ENCODE data around the gene ERC2. TPM values are rescaled to one million over a fixed set of nuclear protein-coding genes. Genes with fewer than 3 reads are reported as not detected.

ERC2 gene
- total and polyA plus RNA-seq, 12 donors: 0.22 to 4.2 (median 1.7) TPM

DNA sequence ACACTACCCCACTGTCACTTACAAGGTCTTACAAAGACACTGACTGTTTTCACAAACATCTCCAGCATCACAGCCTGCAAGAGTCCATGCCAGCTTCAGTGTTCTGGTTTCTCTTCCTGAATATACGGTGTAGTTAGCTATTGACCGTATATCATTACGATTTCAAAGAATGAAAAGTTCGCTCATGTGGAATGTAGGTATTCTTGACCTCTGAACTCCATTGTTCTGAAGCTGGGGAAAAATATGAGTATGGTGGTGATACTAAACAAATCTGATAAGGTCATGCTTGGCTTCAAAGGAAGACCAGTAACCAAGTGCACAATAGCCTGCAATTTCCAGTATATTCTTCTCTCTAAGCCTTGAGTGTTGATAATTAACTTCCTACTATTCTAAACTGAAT lies 665.5 kb downstream of the ERC2 start:
- H3K27ac ChIP-seq: no peak overlapping the region
- TF ChIP-seq, protein P1, sequence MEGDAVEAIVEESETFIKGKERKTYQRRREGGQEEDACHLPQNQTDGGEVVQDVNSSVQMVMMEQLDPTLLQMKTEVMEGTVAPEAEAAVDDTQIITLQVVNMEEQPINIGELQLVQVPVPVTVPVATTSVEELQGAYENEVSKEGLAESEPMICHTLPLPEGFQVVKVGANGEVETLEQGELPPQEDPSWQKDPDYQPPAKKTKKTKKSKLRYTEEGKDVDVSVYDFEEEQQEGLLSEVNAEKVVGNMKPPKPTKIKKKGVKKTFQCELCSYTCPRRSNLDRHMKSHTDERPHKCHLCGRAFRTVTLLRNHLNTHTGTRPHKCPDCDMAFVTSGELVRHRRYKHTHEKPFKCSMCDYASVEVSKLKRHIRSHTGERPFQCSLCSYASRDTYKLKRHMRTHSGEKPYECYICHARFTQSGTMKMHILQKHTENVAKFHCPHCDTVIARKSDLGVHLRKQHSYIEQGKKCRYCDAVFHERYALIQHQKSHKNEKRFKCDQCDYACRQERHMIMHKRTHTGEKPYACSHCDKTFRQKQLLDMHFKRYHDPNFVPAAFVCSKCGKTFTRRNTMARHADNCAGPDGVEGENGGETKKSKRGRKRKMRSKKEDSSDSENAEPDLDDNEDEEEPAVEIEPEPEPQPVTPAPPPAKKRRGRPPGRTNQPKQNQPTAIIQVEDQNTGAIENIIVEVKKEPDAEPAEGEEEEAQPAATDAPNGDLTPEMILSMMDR (IDR thresholded peaks at IDR 0.05): no peak
- 81 to 92% methylated on average over 4 of the region's 4 CpGs for WGBS, 2 donors
- no peaks in the 10 kb centered on the region for H3K36me3 ChIP-seq
- DNase-seq (no peak), ATAC-seq (no peak)
- H3K4me3 ChIP-seq: no peak overlapping the region
- intact Hi-C loops (cut with DNase I): no loop called here
- no peaks in the 10 kb centered on the region for H3K27me3 ChIP-seq
- H3K4me1 ChIP-seq: no peaks in the 10 kb centered on the region
- peaks cover 0 to 7% (median 0%) of the 10 kb centered on the region in 11 donors for H3K9me3 ChIP-seq

DNA sequence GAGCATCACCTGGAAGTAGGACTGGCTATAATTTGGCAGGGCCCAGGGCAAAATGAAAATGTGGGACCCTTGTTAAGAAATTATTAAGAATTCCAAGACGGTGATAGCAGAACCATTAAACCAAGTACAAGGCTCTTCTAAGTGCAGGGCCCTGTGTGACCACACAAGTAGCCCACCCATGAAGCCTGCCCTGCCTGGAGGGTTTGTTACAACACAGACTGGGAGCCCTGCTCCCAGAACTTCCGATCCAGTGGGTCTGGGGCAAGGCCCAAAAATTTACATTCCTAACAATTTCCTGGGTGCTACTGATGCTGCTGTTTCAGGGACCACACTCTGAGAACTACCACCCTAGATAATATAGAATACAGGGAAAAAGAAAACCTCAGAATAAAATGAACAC lies 666.6 kb downstream of the ERC2 start:
- intact Hi-C loops (cut with DNase I): no loop called here
- H3K4me1 ChIP-seq: no peaks in the 10 kb centered on the region
- no peak overlapping the region for H3K4me3 ChIP-seq
- WGBS, 2 donors: 74 to 77% methylated on average over 2 of the region's 2 CpGs
- H3K36me3 ChIP-seq: no peaks in the 10 kb centered on the region
- H3K9me3 ChIP-seq: peaks cover 0 to 2% (median 0%) of the 10 kb centered on the region in 11 donors
- TF ChIP-seq, protein P1 (IDR thresholded peaks at IDR 0.05): no peak
- H3K27ac ChIP-seq: no peak overlapping the region
- ATAC-seq (no peak), DNase-seq (no peak)
- H3K27me3 ChIP-seq: no peaks in the 10 kb centered on the region

DNA sequence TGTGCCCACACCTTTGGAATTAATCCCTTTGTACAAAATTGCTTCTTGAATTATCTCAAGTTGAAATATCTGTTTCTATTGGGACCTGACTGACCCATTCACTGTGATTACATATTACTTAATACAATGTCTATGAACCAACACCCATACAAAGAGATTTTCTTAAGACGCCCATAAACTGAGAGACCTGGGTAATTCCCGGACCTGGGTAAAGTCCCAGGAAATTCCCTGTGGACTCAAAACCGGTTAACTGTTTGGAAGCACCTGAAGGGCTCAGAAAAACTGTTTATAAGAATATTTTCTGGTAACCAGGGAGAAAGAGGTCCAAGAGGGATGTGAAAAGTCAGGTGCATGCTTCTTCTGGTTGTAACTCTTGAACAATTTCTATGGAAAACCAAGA lies 667.2 kb downstream of the ERC2 start:
- ATAC-seq (no peak), DNase-seq (no peak)
- intact Hi-C loops (cut with DNase I): no loop called here
- Histone ChIP-seq H3K27ac (no peak overlapping the region), H3K36me3 (no peaks in the 10 kb centered on the region), H3K27me3 (no peaks in the 10 kb centered on the region), H3K4me3 (no peak overlapping the region), H3K9me3 (peaks cover 0 to 2% (median 0%) of the 10 kb centered on the region in 11 donors), H3K4me1 (no peaks in the 10 kb centered on the region)
- WGBS, 2 donors: 85 to 89% methylated on average over 3 of the region's 3 CpGs
- TF ChIP-seq, protein P1 (IDR thresholded peaks at IDR 0.05): no peak

DNA sequence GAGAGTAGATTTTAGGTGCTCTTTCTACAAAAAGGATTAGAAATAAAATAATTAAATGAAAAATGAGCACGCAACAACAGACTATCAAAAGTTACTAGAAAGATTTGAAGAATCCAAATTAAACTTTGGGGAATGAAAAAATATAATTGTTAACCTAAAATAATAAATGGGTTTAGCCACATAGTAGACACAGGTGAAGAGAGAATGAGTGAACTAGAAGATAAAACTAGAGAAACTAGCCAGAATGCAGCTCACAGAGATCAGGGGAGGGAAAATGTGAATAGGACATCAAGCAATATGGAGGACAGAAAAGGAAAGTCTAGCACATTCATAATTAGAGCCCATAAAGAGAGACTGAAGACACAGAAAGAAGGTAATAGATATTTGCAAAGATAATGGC lies 670.5 kb downstream of the ERC2 start:
- H3K4me3 ChIP-seq: no peak overlapping the region
- TF ChIP-seq, protein P1 (IDR thresholded peaks at IDR 0.05): no peak
- H3K36me3 ChIP-seq: no peaks in the 10 kb centered on the region
- 96 to 100% methylated on average over 1 of the region's 1 CpG for WGBS, 2 donors
- no peak for ATAC-seq
- H3K9me3 ChIP-seq: peaks cover 0 to 2% (median 0%) of the 10 kb centered on the region in 11 donors
- H3K27me3 ChIP-seq: no peaks in the 10 kb centered on the region
- no peak overlapping the region for H3K27ac ChIP-seq
- DNase-seq: no peak
- H3K4me1 ChIP-seq: no peaks in the 10 kb centered on the region
- intact Hi-C loops (cut with DNase I): no loop called here

All from heart right ventricle (tissue), 16 donors.